BJ (cell line): Measurements from ENCODE around the gene UST. TPM values are rescaled to one million over a fixed set of nuclear protein-coding genes. Genes with fewer than 3 reads are reported as not detected.

Experiments used
- CTCF ChIA-PET: fragments of 350-600 bp; formaldehyde crosslinking; extraction: SDS; loops from one replicate; lab custom pipeline; 2021; ENCODE audit warnings: antibody characterized with exemption, inconsistent platforms; lab: Yijun Ruan, JAX
- POLR2A ChIA-PET: fragments of 300-600 bp; sonication (Branson Sonifier 250); formaldehyde crosslinking; extraction: SDS; loops from one replicate; lab custom pipeline; 2021; ENCODE audit warnings: antibody characterized with exemption; lab: Charles Lee
- DNase-seq: peaks from one replicate; pipeline ENCODE4 v3.0.0-alpha.2; 2011; ENCODE audit warnings: low read depth
- H3K27me3 ChIP-seq: 2 replicates; pipeline ENCODE4 v1.6.0; 2011; ENCODE audit warnings: low read length; ENCODE audit not compliant: control insufficient read depth, insufficient read depth
- H3K36me3 ChIP-seq: 2 replicates; pipeline ENCODE4 v1.5.1; 2011; ENCODE audit warnings: low read length; ENCODE audit not compliant: control insufficient read depth, insufficient read depth
- H3K4me3 ChIP-seq: 2 replicates; pipeline ENCODE4 v1.5.1; 2011; ENCODE audit warnings: low read depth, mild to moderate bottlenecking, control low read depth, low read length
- CTCF ChIP-seq: IDR thresholded peaks from 2 replicates; pipeline ENCODE4 v1.5.1; 2011; ENCODE audit warnings: low read depth, mild to moderate bottlenecking, control low read depth, inconsistent platforms, low read length, moderate library complexity; ENCODE audit not compliant: insufficient read depth
- polyA plus RNA-seq: library from polyadenylated mRNA; depleted of rRNA; stranded (reverse); fragments of >200 nt; gene quantifications from 2 replicates; pipeline ENCODE4 v1.2.3, GENCODE V29; 2011

Gene UST
- polyA plus RNA-seq, 1 experiment: 6.8 TPM

- Histone ChIP-seq H3K36me3 (no peaks in the 10 kb centered on the region), H3K27me3 (no peaks in the 10 kb centered on the region; the same call in 1 of the 2 replicates), H3K4me3 (no peak overlapping the region)
- POLR2A ChIA-PET: no interaction called here
- no peak for DNase-seq
- CTCF ChIA-PET: no interaction called here
- no peak for TF ChIP-seq CTCF
Observed at GRCh38 chr6:148984531-148985056, 237.8 kb downstream of the UST start.

- H3K36me3 ChIP-seq: no peaks in the 10 kb centered on the region
- no peaks in the 10 kb centered on the region; the same call in 1 of the 2 replicates for H3K27me3 ChIP-seq
- no peak overlapping the region for H3K4me3 ChIP-seq
- ChIA-PET POLR2A (no interaction called here), CTCF (no interaction called here)
- no peak for DNase-seq
- no peak for TF ChIP-seq CTCF
Observed at GRCh38 chr6:148985499-148985898, 238.7 kb downstream of the UST start.

- POLR2A ChIA-PET: no interaction called here
- H3K4me3 ChIP-seq: no peak overlapping the region
- no peak for DNase-seq
- H3K27me3 ChIP-seq: no peaks in the 10 kb centered on the region
- H3K36me3 ChIP-seq: no peaks in the 10 kb centered on the region
- TF ChIP-seq CTCF: no peak
- CTCF ChIA-PET: no interaction called here
Observed at GRCh38 chr6:148986608-148987007, 239.8 kb downstream of the UST start.

- POLR2A ChIA-PET: no interaction called here
- TF ChIP-seq CTCF: no peak
- CTCF ChIA-PET: interaction anchor here (0.5 to 1.0 kb wide), 3 partner anchors 8 to 447 kb away, joined by 3 read pairs; no protein-coding TSS in a partner anchor
- Histone ChIP-seq H3K36me3 (no peaks in the 10 kb centered on the region), H3K27me3 (no peaks in the 10 kb centered on the region), H3K4me3 (no peak overlapping the region)
- DNase-seq: no peak
Observed at GRCh38 chr6:148987982-148988381, 241.2 kb downstream of the UST start.

- Histone ChIP-seq H3K4me3 (no peak overlapping the region), H3K27me3 (no peaks in the 10 kb centered on the region), H3K36me3 (no peaks in the 10 kb centered on the region)
- no peak for TF ChIP-seq CTCF
- CTCF ChIA-PET: interaction anchor here (0.6 kb wide), 1 partner anchor 654 kb away, joined by 3 read pairs; no protein-coding TSS in a partner anchor
- DNase-seq: no peak
- POLR2A ChIA-PET: no interaction called here
Observed at GRCh38 chr6:148989585-148989984, 242.8 kb downstream of the UST start.
